MV-4-11 (cell line): ENCODE measurements around the gene MAP4K4.
"Not testable (repeated sequence)": the region's sequence is repeated elsewhere in the genome, so short reads cannot be mapped to it uniquely, and the experiment has no call there.

Experiments used
- DNase-seq: peaks from one replicate; lab custom pipeline; 2025; lab: John Stamatoyannopoulos, UW

MAP4K4 gene

GRCh38 chr2:101768556-101769220 is 71.2 kb downstream of the MAP4K4 start:
- DNase-seq, result no peak

GRCh38 chr2:101769726-101770125 is 72.2 kb downstream of the MAP4K4 start:
- DNase-seq, result not testable (repeated sequence)

DNA sequence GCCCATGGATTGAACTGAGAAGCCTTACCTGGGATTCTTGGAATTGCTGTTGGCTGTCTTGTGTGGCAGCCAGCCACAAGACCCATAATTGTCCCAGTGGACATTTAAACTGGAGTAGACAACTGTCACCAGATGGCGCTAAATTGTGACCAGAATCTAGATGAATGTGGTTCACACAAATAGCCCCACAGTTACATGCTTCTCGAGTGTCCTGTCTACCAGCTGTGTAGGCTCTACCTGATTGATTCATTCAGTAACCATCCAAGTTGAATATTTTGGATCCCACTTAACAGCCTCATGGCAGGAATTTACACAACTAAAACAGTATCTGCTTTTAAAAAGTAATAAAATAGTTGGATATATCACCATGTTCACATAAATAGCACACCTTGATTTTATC is 73.2 kb downstream of the MAP4K4 start:
- peak; percentile 56 for DNase-seq

DNA sequence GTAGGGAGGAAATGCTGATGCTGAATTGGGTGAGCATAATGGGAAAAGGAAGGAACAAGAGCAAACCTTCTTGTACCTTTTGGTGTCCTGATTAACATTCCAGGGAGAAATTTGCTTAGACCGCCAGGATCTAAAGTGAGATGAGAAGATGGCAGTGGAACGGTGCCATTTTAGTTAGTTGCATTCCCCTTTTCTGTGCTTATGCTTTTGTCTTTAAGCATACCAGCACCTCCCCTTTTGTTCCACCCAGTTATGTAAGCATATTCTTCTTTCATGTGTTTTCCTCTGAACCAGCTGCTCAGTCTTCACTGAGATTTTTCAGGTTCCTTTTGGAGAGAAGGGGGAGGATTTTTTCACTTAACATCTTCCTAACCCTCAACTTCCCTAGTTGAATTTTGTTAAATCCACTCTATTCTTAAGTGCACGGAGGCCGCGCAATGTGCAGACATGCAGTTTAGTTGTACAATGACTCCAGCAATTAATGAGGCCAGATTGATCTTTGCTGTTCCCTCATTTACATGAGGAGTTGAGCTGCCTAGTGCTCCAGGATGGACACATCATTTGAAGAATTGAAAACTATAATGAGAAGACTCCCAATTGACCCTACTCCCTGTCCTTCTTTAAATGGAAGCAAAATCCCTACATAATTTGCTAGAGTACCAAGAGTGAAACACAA is 73.9 kb downstream of the MAP4K4 start:
- no peak for DNase-seq

DNA sequence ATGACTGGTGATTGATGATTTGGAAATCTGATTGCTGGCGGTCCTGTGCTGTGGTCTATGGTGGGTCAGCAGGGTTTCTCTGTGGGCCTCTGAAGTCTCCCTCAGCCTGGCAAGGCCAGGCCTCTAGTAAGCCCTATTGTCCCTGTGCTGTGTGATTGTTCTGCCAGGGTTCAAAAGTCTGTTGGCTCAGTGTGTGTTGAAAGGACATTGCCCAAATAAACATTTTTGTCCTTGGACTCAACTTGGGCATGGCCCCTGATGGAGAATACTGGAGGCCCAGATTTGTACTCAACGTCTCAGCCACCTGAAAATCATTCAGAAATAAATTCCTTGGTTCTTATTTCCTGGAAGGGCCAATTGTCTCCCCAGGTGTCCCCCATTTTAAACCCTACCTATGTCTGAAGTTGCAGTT is 74.4 kb downstream of the MAP4K4 start:
- no peak for DNase-seq

DNA sequence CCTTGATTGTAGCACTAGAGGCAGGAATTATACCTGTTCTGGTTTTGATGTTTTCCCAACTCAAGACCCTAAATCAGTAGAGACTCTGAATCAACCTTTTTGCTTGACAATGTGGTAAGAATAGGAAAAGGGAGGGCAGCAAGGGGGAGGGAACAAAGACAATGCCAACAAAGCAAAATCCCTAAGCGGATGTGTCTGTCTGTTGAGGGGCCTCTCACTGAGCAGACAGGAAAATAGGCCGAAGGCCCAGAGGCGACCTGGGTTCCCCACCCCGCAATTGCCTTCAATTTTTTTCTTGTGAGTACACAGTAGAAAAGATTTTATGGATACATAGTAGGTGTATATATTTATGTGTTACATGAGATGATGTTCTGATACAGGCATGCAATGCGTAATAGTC is 75.6 kb downstream of the MAP4K4 start:
- no peak for DNase-seq

DNA sequence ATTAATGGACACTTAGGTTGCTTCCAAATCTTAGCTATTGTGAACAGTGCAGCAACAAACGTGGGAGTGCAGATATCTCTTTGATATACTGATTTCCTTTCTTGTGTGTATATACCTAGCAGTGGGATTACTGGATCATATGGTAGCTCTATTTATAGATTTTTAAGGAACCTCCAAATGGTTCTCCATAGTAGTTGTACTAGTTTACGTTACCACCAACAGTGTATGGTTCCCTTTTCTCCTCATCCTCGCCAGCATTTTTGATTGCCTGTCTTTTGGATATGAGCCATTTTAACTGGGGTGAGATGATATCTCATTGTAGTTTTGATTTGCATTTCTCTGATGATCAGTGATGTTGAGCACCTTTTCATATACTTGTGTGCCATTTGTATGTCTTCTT is 76.5 kb downstream of the MAP4K4 start:
- peak; percentile 56 for DNase-seq

DNA sequence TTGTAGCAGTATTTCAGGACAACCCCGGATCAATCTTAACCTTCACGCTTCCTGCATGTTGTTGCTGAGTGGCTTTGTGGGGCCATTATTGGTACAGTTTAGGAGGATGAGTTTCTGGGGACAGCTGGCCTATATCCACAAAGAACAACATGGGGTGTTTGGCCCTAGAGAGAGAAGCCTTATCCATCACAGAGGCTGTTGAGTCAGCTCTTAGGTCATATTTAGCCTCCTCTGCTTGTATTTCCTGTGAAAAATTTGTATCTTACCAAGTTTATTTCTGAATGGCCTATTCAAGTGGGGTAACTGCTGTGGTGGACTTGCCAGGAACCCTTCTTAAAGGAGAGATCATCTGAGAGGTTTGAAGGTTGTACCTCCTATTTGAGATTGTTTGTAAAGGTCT is 77.6 kb downstream of the MAP4K4 start:
- DNase-seq, result no peak

GRCh38 chr2:101775636-101776035 is 78.1 kb downstream of the MAP4K4 start:
- DNase-seq, result no peak

DNA sequence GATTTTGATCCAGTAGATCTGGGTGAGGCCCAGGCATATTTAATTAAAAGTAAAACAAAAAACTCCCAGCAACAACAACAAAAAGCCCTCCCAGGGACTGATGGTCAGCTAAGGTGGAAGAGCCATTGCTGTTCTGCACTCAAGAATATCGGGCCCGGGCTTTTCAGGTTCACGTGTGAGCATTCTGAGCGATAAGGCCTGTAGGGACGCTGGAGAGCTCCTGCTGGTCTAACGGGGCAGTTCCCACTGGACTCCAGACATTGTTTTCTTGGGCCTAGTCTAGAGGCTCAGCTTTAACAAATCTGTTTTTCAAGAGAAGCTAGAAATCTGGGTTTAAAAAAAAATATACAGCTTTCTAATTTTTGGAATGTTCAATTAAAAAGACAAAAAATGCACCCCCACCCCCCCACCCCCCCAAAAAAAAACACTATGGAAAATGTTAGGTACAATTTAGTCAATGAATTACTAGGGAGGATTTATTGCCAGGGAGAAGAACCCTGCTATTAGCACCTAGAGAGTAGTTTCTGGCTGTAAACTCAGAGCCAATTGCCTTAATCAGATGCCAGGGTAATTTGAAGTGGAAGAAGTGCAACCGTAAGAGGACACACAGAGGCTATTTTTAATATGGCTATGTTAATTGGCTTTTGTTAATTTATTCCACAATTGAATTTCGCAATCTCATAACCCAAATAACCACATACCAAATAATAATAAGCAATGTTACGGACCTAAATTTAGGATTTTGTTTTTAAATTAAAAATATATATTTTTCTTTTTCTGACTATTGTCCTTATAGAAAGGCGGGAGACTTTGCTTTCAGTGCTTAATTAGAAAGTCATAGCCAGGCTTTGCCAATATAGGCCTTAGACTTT is 78.9 kb downstream of the MAP4K4 start:
- no peak for DNase-seq

DNA sequence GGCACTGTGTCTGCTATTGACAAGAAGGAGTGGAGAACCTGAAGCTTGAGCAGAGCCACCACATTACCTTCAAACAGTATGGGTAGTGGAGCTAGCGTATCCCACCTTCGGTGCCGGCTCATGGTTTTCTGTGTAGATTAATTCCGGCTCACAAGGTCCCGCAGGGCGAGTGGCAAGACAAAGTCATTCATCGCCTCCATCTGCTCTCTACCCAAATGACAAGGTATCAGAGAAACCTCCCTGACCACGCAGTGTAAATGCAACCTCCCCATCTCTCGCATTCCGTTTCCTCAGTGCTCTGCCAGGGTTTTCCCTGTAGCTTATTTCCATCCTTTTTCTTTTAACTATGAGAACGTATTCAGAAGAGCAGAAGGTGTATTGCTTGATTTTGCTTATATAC is 79.8 kb downstream of the MAP4K4 start:
- no peak for DNase-seq

GRCh38 chr2:101778102-101778501 is 80.6 kb downstream of the MAP4K4 start:
- no peak for DNase-seq

DNA sequence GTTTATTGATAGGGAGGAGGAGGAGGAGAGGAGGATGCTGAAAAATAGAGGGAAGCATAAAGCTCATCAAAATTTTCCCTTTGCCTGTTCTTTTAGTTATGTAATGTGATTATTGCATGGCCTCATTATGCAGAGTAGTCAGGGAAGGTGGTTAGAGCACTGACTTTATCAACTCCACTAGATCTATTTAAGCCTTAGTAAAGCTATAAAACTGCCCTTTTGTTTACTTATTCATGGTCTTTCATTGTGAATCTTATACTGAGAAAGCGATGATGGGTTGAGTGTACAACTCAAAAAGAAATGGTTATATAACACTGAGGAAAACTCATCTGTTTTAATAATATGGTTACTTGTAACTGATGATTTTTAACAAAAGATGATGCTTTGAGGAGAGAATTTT is 81.7 kb downstream of the MAP4K4 start:
- no peak for DNase-seq

DNA sequence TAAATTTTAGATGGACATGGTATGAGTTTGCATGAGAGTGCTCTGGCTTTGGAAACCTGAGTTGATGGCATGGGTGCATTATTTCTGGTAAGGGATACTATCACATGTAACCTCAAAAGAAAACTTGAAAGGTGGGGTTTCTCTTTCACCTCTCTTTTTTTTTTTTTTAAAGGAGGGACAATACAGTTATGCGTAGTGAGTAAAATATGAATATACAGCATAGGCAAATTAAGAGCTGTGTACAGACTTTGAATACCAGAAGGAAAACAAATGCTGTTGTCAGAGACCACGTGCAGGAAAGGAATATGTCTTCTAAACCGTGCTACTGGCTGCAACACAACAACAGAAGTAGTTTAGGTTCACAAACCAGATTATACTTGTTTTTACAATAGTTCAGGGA is 82.1 kb downstream of the MAP4K4 start:
- no peak for DNase-seq

GRCh38 chr2:101781326-101781725 is 83.8 kb downstream of the MAP4K4 start:
- DNase-seq, result peak; percentile 65

DNA sequence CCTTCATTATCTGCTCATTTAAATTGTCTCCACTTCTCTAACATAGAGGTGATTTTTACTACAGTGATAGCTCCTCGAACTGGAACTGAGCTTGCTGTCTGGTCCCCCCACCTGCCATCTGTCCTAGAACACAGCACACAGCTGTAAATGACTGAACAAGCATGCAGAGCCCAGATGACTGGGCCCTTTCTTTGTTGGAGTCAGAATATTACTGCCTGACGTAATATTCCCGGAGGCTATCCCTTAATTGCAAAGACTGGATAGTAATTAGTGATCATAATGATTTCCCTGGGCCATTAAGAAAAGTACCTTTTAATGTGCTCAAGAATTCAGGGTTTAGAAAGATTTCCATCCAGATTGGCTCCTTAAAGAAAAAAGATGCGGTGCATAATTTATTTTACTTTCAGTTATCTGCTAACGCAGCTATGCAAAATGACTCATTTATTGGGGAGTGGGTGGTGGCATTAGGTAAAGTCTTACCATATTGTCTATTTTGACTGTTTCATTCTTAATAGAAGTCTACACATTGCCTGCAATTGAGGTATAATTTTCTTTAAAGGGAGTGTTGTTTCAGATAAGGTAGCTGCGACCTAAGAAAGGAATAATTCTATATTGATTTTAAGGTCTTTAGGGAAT is 84.4 kb downstream of the MAP4K4 start:
- no peak for DNase-seq

GRCh38 chr2:101782427-101782792 is 84.9 kb downstream of the MAP4K4 start:
- no peak for DNase-seq

GRCh38 chr2:101787097-101787496 is 89.6 kb downstream of the MAP4K4 start:
- DNase-seq, result no peak

- DNase-seq, result no peak
These were observed 91.1 kb downstream of the MAP4K4 start for GRCh38 chr2:101788565-101788964.

- no peak for DNase-seq
These were observed 91.8 kb downstream of the MAP4K4 start for GRCh38 chr2:101788995-101789970.

DNA sequence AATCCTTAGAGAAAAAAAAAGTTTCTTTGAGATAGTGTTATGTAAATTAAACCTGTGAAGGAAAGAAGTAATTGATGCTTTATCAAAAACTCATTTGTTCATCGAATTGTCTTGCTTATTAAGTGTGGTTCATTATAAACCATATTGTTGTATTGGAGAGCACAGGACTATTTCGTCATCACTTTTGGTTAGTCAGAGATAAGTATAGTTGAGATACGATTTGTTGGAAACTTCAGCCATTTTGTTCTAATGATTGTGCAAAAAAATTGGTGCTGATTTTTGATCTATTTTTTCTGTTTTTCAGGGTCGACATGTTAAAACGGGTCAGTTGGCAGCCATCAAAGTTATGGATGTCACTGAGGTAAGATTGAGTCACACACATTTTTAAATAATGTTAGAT is 92.9 kb downstream of the MAP4K4 start:
- DNase-seq, result no peak
